Esophagus squamous epithelium (tissue), 4 donors: ENCODE results near the gene MALL.

Experiments
- CTCF ChIP-seq, 6 experiments: fragments of 450-650 bp in 4 of 6; fragments of 200-600 bp in 2 of 6; sonication (generic) in 2 of 6; IDR thresholded peaks; one replicate each; pipeline ENCODE4 v1.5.1; 2016 to 2019; ENCODE audit warnings: antibody characterized with exemption in 6 of 6, mild to moderate bottlenecking in 4 of 6, moderate library complexity in 4 of 6
- POLR2A ChIP-seq, 4 donors: fragments of 450-650 bp; IDR thresholded peaks; one replicate each; pipeline ENCODE4 v1.6.1; 2017; ENCODE audit warnings: antibody characterized with exemption in 4 of 4, mild to moderate bottlenecking in 4 of 4, moderate library complexity in 3 of 4

- TF ChIP-seq POLR2A (IDR thresholded peaks at IDR 0.05) (no peak), CTCF (IDR thresholded peaks at IDR 0.05) (no peak)
These were observed 9.8 kb downstream of the MALL start for GRCh38 chr2:110105608-110106467.
